Measurements from ENCODE around the gene B3GNT2. TPM values are rescaled to one million over a fixed set of nuclear protein-coding genes. Genes with fewer than 3 reads are reported as not detected.
A peak's percentile ranks its signal among the peaks of the same experiment; 100 is the strongest.

The B3GNT2 gene
- total and polyA plus RNA-seq, 9 of the 15 experiments (the other 6 are each of a cell fraction or from before 2014, with no cell fraction given) = 6.0 to 38.9 (median 25.0) TPM

DNA sequence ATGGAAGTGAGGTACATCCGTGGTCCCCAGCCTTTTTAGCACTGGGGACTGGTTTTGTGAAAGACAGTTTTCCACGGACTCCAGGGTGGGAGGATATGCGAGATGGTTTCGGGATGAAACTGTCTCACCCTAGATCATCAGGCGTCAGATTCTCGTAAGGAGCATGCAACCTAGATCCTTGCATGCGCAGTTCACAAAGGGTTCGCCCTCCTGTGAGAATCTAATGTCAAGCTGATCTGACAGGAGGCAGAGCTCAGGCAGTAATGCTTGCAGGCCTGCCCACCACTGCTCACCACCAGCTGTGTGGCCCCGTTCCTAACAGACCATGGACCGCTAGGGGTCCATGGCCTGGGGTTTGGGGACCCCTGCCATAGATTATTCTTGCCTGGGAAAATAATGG is 11.6 kb downstream of the B3GNT2 start:
- no peak for ATAC-seq
- peaks cover 11% of the 10 kb centered on the region; the same call in 1 of the 3 replicates for H3K36me3 ChIP-seq (ENCODE audit: control insufficient read depth, insufficient read depth, low read length)
- CTCF ChIA-PET (ENCODE audit: low intra/inter-chr PET ratio) = no interaction called here

More for the DNA sequence above, 11.6 kb downstream of the B3GNT2 start:
- Histone ChIP-seq H3K9me1 (ENCODE audit: control insufficient read depth, insufficient read depth, low read length) (peaks cover 3% of the 10 kb centered on the region), H3K4me1 (replicated peaks in 1 of 2; ENCODE audit: control insufficient read depth in 2 of 2, insufficient read depth in 2 of 2, low read length in 2 of 2) (peaks cover 15 to 22% of the 10 kb centered on the region in 2 experiments; a peak in 4 of 5 replicates), H3K27me3 (ENCODE audit: control insufficient read depth in 2 of 2, insufficient read depth in 2 of 2, low read length in 2 of 2) (no peaks in the 10 kb centered on the region), H3K9me3 (replicated peaks; ENCODE audit: control insufficient read depth, insufficient read depth, low read depth, low read length) (no peaks in the 10 kb centered on the region), H2AFZ (ENCODE audit: low read depth, low read length) (no peak overlapping the region), H3K79me2 (ENCODE audit: control insufficient read depth, insufficient read depth, low read length) (peaks cover 100% of the 10 kb centered on the region), H3K4me3 (no peak overlapping the region), H3K4me2 (ENCODE audit: insufficient read depth, low read length) (no peak overlapping the region), H3K27ac (ENCODE audit: extremely low read depth, low read depth, low read length) (no peak overlapping the region), H4K20me1 (replicated peaks; ENCODE audit: control insufficient read depth, insufficient read depth, low read length) (peaks cover 38% of the 10 kb centered on the region), H3K9ac (ENCODE audit: insufficient read depth in 1 of 2, low read depth in 2 of 2, low read length in 2 of 2) (0 out of 4 replicates have a peak overlapping the region, but pooled peaks of 1 of the 2 experiments have one; percentile 3)
- WGBS (ENCODE audit: insufficient coverage, low coverage, missing lambda C conversion rate) = 88% methylated on average over 10 of the region's 10 CpGs
- FAIRE-seq = no peak
- no peak for DNase-seq (ENCODE audit: extremely low read depth in 1 of 4, low spot score in 3 of 4)
- in situ Hi-C loops (cut with MboI) (no loop called here), intact Hi-C loops (cut with micrococcal nuclease) (no loop called here)
- BruUV-seq (replicated peaks) = no TSS peak
- POLR2A ChIA-PET = no interaction called here
- no peak for TF ChIP-seq IRF9 (tag; IDR thresholded peaks at IDR 0.05)
- TF ChIP-seq FOS (IDR thresholded peaks at IDR 0.05; ENCODE audit: extremely low read depth, insufficient read length) = no peak
- TF ChIP-seq CBFA2T2 (conservative IDR thresholded peaks at IDR 0.05) = no peak
- no peak for TF ChIP-seq RBM25 (IDR thresholded peaks at IDR 0.05; ENCODE audit: low read depth, low read length, severe bottlenecking)
- no peak for TF ChIP-seq POLR3G (IDR thresholded peaks at IDR 0.05; ENCODE audit: extremely low read depth, insufficient read length, insufficient replicate concordance)

Data from K562 (cell line).